DMS53 treated with DMSO at 0.1 percent for 48 hours (cell line): ENCODE measurements around the gene JARID2.

Experiments
- DNase-seq: peaks from one replicate; lab custom pipeline; 2025; ENCODE audit not compliant: unreplicated experiment; lab: John Stamatoyannopoulos, UW

JARID2 gene

DNA sequence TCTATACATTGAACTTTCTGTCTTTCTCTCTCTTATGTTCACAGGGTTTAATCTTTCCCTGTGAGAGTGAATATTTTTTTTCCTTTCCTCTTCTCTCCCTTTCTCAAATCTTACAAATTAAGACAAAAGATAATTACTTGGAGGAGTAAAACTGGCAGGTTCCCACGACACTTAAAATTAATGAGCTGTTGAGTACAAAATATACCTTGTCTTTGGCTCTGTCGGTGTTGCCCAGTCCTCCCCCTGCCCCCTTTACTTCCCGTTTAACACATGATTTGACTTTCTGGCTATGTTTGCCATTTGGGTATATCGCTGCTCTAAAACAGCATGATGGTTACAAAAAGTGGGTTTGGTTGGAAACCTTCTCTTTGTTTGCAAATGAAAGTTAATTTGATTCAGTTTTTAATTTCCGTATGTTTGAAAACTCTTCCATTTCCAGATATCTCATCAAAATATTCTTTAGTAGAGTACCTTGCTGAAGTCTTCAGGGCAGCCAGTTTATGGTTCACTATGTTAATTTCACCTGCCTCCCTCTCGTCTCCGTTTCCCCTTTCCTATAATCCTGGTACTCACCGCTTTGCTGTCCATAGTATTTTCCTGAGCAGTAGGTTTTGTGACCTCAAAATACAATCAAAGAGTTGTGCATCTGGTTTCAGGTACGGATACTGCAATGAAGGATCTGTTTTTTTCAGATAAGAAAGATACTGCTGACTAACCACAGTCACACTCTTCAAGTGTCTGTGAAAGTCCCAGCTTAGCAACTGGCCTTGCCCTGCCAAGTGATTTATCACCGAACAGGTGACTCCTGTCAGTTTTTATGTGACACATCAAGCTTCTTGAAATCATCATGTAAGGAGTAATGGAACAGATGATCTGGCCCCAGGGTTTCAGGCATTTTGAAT, 235.8 kb downstream of the JARID2 start:
- no peak for DNase-seq

DNA sequence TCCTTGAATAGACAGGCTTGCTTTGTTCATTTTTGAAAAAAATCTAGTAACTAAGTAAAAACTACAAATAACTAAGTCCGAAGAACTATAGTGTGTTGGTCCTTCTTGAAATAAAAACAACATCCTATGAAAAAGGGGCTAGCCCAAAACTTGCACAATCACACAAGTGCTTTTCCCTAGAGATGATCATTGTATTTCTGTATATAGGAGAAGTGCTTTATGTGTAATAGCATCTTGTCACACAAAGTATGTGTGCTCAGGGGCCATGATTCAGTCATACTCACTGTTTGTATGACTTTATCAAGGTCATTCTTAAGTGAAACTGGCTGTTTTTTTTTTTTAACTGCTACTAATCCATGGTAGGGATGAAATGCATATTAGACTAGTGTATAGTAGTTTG, 237.2 kb downstream of the JARID2 start:
- DNase-seq = no peak

GRCh38 chr6:15484140-15484539, 238.3 kb downstream of the JARID2 start:
- DNase-seq = no peak

- DNase-seq = no peak
Measured at GRCh38 chr6:15484821-15485220, 239.0 kb downstream of the JARID2 start.

- DNase-seq = no peak
Measured at GRCh38 chr6:15485936-15486335, 240.1 kb downstream of the JARID2 start.

DNA sequence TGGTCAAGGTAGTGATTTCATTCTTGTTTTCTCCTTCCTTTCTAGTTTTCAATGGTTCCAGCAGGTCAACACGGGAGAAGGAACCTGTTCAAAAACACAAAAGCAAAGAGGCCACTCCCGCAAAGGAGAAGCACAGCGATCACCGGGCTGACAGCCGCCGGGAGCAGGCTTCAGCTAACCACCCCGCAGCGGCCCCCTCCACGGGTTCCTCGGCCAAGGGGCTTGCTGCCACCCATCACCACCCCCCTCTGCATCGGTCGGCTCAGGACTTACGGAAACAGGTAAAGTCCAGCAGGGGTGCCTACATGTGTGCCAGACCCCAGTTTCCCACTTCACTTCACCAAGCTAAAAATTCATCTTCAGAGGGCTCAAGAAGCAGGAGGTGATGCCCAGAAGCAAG, 241.4 kb downstream of the JARID2 start:
- no peak for DNase-seq

GRCh38 chr6:15489261-15489962, 243.5 kb downstream of the JARID2 start:
- DNase-seq = no peak

GRCh38 chr6:15490242-15491100, 244.6 kb downstream of the JARID2 start:
- DNase-seq = no peak

GRCh38 chr6:15491255-15491985, 245.6 kb downstream of the JARID2 start:
- peak; percentile 38 for DNase-seq

DNA sequence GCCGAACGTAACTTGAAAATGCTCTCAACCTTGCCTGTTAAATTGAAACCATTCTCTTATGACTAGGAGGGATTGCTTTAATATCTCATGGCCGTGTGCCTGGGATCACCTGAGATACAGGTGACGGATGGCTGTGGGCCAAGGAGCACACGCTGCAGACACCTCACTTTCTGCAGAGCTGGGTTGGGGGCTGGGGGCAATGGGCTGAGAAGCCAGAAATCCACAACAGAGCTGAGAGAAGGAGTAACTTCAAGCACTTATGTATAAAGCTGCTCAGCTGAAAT, 246.1 kb downstream of the JARID2 start:
- DNase-seq = no peak

DNA sequence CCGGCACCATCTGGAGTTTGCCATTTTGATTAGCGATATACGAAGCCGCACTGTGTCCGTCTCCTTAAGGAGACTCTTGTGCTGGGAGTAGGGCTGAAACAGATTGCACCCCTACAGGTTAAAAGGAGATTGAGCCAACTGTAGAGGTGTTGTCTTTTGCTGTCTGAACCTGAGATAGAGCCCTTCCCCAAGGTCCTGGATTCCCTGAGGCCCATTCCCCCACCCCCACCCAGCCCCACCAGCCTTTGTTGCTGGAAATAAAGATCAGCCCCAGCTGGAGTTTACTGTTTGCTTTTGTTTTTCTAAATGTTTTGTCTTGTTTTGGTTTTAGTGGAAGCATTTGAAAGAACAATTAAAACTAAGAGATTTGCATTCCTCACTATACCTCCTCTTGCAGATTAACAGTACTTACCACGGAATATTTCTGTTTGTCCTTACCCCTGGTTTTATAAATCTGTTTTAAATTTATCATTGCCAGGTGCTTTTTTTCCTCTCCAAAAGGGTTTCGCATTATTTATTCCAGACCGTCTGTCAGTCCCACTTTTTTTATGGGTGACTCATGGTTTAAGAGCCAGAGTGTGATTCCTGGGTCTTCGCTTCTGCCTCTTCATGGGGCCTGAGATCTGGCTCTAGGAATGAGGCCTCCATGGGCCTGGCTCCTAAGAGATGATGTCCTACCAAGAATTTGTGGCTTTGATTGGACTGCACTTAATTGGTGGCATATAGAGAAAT, 247.7 kb downstream of the JARID2 start:
- no peak for DNase-seq

DNA sequence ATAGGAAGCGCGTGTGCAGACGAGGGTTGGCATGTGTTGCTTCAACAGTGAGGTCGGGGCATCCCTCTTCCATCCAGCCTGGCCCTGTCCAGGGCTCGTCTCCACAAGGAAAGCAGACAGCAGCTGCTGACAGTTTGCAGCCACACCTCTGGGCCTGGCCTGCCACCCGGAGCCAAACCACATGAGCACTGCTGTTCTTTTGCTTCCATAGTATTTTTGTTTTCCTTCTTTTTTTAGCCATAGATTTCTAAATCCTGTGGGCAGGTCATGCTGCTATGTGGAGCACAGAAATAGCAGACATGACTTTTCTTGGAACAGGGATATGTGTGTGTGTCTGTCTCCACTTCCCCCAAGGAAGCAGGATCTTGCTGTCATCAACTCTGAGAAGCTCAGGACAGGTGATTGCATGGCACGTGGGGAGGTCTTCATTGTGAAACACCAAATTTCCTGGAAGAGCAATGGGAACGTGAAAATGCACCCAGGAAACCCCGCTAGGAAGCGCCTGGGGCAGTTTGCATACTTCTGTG, 249.6 kb downstream of the JARID2 start:
- no peak for DNase-seq

- DNase-seq = no peak
Measured at GRCh38 chr6:15496345-15497131, 250.7 kb downstream of the JARID2 start.

DNA sequence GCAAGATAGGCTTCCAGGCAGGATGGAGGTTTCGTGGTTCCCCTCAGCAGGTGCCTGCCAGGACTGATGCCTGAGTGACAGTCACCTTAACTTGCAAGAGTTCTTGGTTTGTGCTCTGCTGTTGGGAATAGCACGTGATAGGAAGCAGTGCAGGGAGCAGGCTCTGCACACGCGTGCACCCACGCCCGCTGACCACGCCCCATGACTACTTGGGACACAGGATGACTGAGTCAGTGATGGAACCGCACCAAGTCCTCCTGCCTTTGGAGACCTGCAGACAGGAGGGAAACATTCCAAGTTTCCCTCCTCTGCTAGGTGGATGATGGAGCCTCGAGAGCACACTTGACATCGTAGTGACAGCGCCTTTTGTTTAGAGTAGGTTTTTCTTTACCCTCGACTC, 252.8 kb downstream of the JARID2 start:
- DNase-seq = no peak

DNA sequence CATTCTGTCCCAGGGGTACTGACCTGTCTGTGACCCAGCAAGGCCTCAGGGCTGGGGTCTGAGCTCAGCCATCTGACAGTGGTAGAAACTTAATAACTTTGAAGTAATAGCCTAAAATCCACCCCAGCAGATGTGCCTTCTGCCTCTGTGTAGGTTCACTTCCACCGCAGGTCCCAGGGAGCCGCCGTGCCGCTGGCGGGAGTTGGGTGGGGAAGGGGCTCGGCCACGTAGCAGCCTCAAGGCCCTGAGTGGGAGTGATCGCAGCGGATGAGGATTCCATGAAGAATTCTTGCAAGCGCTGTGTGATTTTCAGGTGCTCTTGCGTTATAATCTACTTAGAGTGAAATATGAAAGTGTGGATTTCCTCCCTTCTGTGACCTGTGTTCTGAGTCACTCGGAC, 253.3 kb downstream of the JARID2 start:
- no peak for DNase-seq

DNA sequence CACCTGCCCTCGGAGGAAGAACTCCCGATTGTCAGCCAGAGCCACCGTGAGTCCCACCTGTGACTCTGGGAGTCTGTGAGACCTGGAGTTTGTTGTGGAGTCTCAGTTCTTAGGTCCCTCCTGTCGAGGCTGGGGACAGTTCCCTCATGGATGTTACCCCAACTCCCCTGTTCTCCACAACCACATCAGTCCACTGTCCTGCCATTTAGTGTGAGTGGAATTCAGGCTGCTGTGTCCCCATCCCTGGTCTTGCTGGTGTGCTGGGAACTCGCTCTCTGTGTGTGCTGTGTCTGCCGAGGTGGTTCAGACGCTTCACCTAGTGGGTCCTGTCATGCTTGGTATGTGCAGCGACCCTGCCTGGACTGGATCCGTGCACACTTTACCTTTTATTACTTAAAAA, 253.7 kb downstream of the JARID2 start:
- no peak for DNase-seq

DNA sequence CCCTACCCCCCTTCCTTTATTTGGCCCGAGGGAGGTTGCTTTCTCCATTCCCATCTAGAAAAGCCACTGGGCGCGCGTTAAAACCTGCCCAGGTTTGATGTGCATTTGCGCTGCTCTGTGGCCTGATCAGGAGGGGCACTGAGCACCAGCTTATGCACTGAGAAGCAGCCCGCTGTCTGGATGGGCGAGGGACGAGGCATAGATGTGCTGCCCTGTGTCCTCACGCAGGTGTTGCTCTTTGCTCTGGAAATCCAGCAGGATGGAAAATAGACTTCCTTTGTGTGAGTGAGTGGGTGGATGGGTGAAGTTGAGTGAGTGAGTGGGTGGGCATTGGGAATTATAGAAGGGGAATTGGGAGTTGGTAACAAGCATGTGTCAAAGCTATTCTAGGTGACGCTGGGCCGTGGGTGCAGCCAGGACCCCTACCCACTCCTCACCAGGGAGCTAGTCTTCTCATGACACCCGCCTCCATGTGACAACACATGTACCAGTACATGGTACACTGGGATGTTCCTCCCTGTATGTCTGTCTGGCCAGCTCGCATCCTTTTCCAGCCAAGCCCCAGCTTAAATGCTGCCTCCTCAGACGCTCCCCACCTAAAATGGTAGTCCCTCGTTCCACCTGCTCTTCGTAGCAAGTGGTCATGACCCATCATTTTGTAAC, 254.3 kb downstream of the JARID2 start:
- no peak for DNase-seq

- DNase-seq = no peak
Measured at GRCh38 chr6:15500901-15501825, 255.3 kb downstream of the JARID2 start.
